Stomach (tissue), 4 donors: Measurements from ENCODE around the gene PNPLA2.

Experiments
- POLR2A ChIP-seq, 4 donors: fragments of 450-650 bp; IDR thresholded peaks; one replicate each; pipeline ENCODE4 v1.6.1; 2016; ENCODE audit warnings: antibody characterized with exemption in 4 of 4, control low read depth in 2 of 4, mild to moderate bottlenecking in 1 of 4, moderate library complexity in 1 of 4
- TF ChIP-seq, protein P1 (sequence below), 7 experiments: fragments of 450-650 bp in 4 of 7; fragments of 200-600 bp in 3 of 7; sonication (generic) in 3 of 7; IDR thresholded peaks; one replicate each; pipeline ENCODE4 v1.5.1; 2016 to 2019; ENCODE audit warnings: antibody characterized with exemption in 7 of 7, control low read depth in 2 of 7, mild to moderate bottlenecking in 1 of 7

GRCh38 chr11:856397-856796, 37.7 kb downstream of the PNPLA2 start:
- TF ChIP-seq POLR2A (IDR thresholded peaks at IDR 0.05), result no peak
- TF ChIP-seq, protein P1, sequence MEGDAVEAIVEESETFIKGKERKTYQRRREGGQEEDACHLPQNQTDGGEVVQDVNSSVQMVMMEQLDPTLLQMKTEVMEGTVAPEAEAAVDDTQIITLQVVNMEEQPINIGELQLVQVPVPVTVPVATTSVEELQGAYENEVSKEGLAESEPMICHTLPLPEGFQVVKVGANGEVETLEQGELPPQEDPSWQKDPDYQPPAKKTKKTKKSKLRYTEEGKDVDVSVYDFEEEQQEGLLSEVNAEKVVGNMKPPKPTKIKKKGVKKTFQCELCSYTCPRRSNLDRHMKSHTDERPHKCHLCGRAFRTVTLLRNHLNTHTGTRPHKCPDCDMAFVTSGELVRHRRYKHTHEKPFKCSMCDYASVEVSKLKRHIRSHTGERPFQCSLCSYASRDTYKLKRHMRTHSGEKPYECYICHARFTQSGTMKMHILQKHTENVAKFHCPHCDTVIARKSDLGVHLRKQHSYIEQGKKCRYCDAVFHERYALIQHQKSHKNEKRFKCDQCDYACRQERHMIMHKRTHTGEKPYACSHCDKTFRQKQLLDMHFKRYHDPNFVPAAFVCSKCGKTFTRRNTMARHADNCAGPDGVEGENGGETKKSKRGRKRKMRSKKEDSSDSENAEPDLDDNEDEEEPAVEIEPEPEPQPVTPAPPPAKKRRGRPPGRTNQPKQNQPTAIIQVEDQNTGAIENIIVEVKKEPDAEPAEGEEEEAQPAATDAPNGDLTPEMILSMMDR (IDR thresholded peaks at IDR 0.05), result no peak
